CD14-positive monocyte (primary cell): Measurements from ENCODE around the gene BARX2. TPM values are rescaled to one million over a fixed set of nuclear protein-coding genes. Genes with fewer than 3 reads are reported as not detected.

Experiments used
- DNase-seq, 3 donors: peaks; one replicate each; pipeline ENCODE4 v3.0.0-alpha.2; 2011 to 2022
- H2AFZ ChIP-seq: 2 replicates; pipeline ENCODE4 v1.6.0; 2012; ENCODE audit warnings: mild to moderate bottlenecking, low read depth, low read length, inconsistent platforms; ENCODE audit not compliant: insufficient read depth, poor library complexity, severe bottlenecking
- H3K27ac ChIP-seq, 2 donors: 1 replicate in 1 of 2; 2 replicates in 1 of 2; pipeline ENCODE4 v1.5.1; 2012 to 2013; ENCODE audit warnings: low read length in 2 of 2, control low read depth in 1 of 2, inconsistent platforms in 1 of 2, low read depth in 1 of 2, mild to moderate bottlenecking in 1 of 2
- H3K27me3 ChIP-seq, 2 donors: one replicate each; pipeline versions ENCODE4 v1.6.0 to v1.6.1; 2011 to 2013; ENCODE audit warnings: low read length in 2 of 2; ENCODE audit not compliant: control insufficient read depth in 2 of 2, insufficient read depth in 2 of 2
- H3K36me3 ChIP-seq, 2 donors: replicated peaks in 1 of 2; 1 replicate in 1 of 2; 2 replicates in 1 of 2; pipeline versions ENCODE4 v1.5.1 to v1.6.1; 2012 to 2013; ENCODE audit warnings: low read length in 2 of 2, control low read depth in 1 of 2, inconsistent platforms in 1 of 2, mild to moderate bottlenecking in 1 of 2; ENCODE audit not compliant: insufficient read depth in 2 of 2, control insufficient read depth in 1 of 2
- H3K4me1 ChIP-seq, 2 donors: 1 replicate in 1 of 2; 2 replicates in 1 of 2; pipeline versions ENCODE4 v1.5.1 to v1.6.1; 2012 to 2013; ENCODE audit warnings: low read length in 2 of 2, control low read depth in 1 of 2, inconsistent platforms in 1 of 2, mild to moderate bottlenecking in 1 of 2, moderate library complexity in 1 of 2; ENCODE audit not compliant: insufficient read depth in 2 of 2, control insufficient read depth in 1 of 2
- H3K4me2 ChIP-seq: replicated peaks from 2 replicates; pipeline ENCODE3; 2012; ENCODE audit warnings: low read length, moderate library complexity, mild to moderate bottlenecking; ENCODE audit not compliant: poor library complexity, severe bottlenecking; ENCODE audit errors: extremely low read depth
- H3K4me3 ChIP-seq, 3 experiments: fragments of 200-600 bp in 1 of 3; sonication (generic) in 1 of 3; replicated peaks in 1 of 3; 1 replicate in 2 of 3; 2 replicates in 1 of 3; pipeline ENCODE4 v1.5.1; 2011 to 2013; ENCODE audit warnings: low read length in 3 of 3, mild to moderate bottlenecking in 3 of 3, control low read depth in 2 of 3, low read depth in 2 of 3, inconsistent platforms in 1 of 3, moderate library complexity in 1 of 3
- H3K79me2 ChIP-seq: 2 replicates; pipeline ENCODE4 v1.6.0; 2012; ENCODE audit warnings: mild to moderate bottlenecking, control low read depth, inconsistent platforms, low read length, moderate library complexity; ENCODE audit not compliant: insufficient read depth
- H3K9ac ChIP-seq: 2 replicates; pipeline ENCODE4 v1.6.0; 2017; ENCODE audit warnings: low read length, mild to moderate bottlenecking; ENCODE audit not compliant: insufficient read depth, poor library complexity, severe bottlenecking
- H3K9me3 ChIP-seq, 2 donors: replicated peaks in 1 of 2; 1 replicate in 1 of 2; 2 replicates in 1 of 2; pipeline versions ENCODE4 v1.5.1 to v1.6.1; 2012 to 2013; ENCODE audit warnings: low read length in 2 of 2, control low read depth in 1 of 2; ENCODE audit not compliant: control insufficient read depth in 1 of 2, insufficient read depth in 1 of 2
- H4K20me1 ChIP-seq: 2 replicates; pipeline ENCODE4 v1.6.0; 2012; ENCODE audit warnings: mild to moderate bottlenecking, low read length, control low read depth, moderate library complexity; ENCODE audit not compliant: insufficient read depth
- H3K27ac Mint-ChIP-seq, 7 donors: one replicate each; pipeline ENCODE4 v1.8.0; 2020; ENCODE audit warnings: mild to moderate bottlenecking in 7 of 7, mixed read lengths in 7 of 7, moderate library complexity in 6 of 7, inconsistent platforms in 2 of 7
- H3K27me3 Mint-ChIP-seq, 3 donors: one replicate each; pipeline ENCODE4 v1.8.0; 2021 to 2022; ENCODE audit warnings: low read depth in 3 of 3, mild to moderate bottlenecking in 3 of 3, mixed read lengths in 3 of 3, moderate library complexity in 3 of 3, inconsistent platforms in 1 of 3
- H3K36me3 Mint-ChIP-seq, 2 donors: one replicate each; pipeline ENCODE4 v1.8.0; 2020; ENCODE audit warnings: mixed read lengths in 2 of 2, inconsistent platforms in 1 of 2, mild to moderate bottlenecking in 1 of 2
- H3K4me1 Mint-ChIP-seq: one replicate; pipeline ENCODE4 v1.8.0; 2020; ENCODE audit warnings: mild to moderate bottlenecking, mixed read lengths
- H3K4me3 Mint-ChIP-seq, 2 donors: one replicate each; pipeline ENCODE4 v1.8.0; 2020; ENCODE audit warnings: mild to moderate bottlenecking in 2 of 2, mixed read lengths in 2 of 2, moderate library complexity in 1 of 2
- H3K9me3 Mint-ChIP-seq, 7 donors: one replicate each; pipeline ENCODE4 v1.8.0; 2020 to 2022; ENCODE audit warnings: mixed read lengths in 7 of 7, mild to moderate bottlenecking in 6 of 7, moderate library complexity in 6 of 7, inconsistent platforms in 2 of 7
- CTCF ChIP-seq: fragments of 200-600 bp; IDR thresholded peaks from one replicate; pipeline ENCODE4 v1.8.0; 2022; ENCODE audit warnings: antibody characterized with exemption, mild to moderate bottlenecking
- WGBS: methylation state at CpG from one replicate; pipeline ENCODE4 v1.1.5; 2013; ENCODE audit warnings: missing lambda C conversion rate; ENCODE audit not compliant: insufficient coverage; 5-methylcytosine and 5-hydroxymethylcytosine counted together
- intact Hi-C, 2 donors: fragments of 100-400 bp; cut with micrococcal nuclease; formaldehyde crosslinking; loops; one replicate each; pipeline versions ENCODE4 v1.15.0 to v1.15.1; 2023
- polyA plus RNA-seq, 3 donors: library from polyadenylated mRNA; depleted of rRNA in 1 of 3; unstranded in 2 of 3; stranded (reverse) in 1 of 3; fragments of 300-500 nt in 2 of 3; fragments of >200 nt in 1 of 3; fragmentation: Illumina TruSeq in 2 of 3; gene quantifications; 1 replicate in 2 of 3; 2 replicates in 1 of 3; pipeline ENCODE4 v1.2.3, GENCODE V29; 2012 to 2021

The BARX2 gene
- polyA plus RNA-seq, 3 donors = not detected

DNA sequence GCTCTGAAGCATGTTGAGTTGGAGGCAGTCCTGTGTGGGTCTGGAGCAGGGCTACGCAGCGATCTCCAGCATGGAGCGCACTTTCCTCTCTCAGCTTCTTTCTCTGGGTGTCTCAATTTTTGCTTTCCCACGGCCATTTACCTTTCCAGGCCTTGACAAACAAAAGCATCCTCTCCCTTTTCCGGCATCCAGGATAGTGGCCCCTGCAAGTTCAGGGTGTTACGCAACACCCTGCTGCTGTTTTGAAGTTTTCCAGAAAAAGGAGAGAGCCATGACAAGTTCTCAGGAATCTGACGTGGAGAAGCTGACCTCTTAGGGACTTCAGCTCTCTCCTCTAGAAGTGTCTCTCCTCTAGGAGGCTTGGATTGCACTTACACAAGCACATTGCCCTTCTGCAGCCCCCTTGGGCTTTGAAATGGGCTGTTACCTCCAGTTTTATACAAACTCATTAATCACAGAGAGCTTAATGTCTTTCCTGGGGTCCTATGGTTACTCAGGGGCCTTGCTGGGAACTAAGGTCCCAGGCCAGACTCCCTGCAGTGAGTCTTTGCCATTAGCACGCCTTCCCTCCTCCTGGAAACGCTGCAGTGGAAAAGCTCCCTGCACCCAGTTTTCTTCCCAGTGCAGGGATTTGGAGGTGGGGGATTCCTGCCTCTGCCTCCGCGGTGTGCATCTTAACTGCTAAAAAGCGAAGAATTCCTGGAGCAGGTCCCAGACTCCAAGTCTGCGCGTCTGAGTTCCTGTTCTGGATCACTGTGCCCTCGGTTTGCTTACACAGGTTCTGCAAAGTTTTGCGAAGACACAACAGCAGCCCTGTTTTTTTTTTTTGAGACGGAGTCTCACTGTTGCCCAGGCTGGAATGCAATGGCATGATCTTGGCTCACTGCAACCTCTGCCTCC, 80.4 kb downstream of the BARX2 start:
- Histone ChIP-seq H3K36me3 (no peaks in the 10 kb centered on the region), H3K9me3 (no peaks in the 10 kb centered on the region), H3K4me1 (no peaks in the 10 kb centered on the region), H3K9ac (no peak overlapping the region), H3K4me2 (no peak overlapping the region), H4K20me1 (no peaks in the 10 kb centered on the region), H3K79me2 (no peaks in the 10 kb centered on the region), H2AFZ (no peak overlapping the region), H3K4me3 (no peak overlapping the region), H3K27me3 (no peaks in the 10 kb centered on the region), H3K27ac (no peak overlapping the region)
- peaks cover 0 to 7% (median 2%) of the 10 kb centered on the region in 7 donors for H3K9me3 Mint-ChIP-seq
- H3K27me3 Mint-ChIP-seq = peaks cover 0 to 3% (median 0%) of the 10 kb centered on the region in 3 donors
- H3K36me3 Mint-ChIP-seq = no peaks in the 10 kb centered on the region
- H3K27ac Mint-ChIP-seq = no peak overlapping the region
- TF ChIP-seq CTCF = no peak
- no peaks in the 10 kb centered on the region for H3K4me1 Mint-ChIP-seq
- WGBS = 97% methylated on average over 13 of the region's 17 CpGs
- DNase-seq = no peak
- intact Hi-C loops = no loop called here
- H3K4me3 Mint-ChIP-seq = no peak overlapping the region

GRCh38 chr11:129457321-129457720, 81.7 kb downstream of the BARX2 start:
- intact Hi-C loops = no loop called here
- Histone ChIP-seq H3K4me2 (no peak overlapping the region), H3K79me2 (no peaks in the 10 kb centered on the region), H4K20me1 (no peaks in the 10 kb centered on the region), H3K9me3 (no peaks in the 10 kb centered on the region), H3K27me3 (no peaks in the 10 kb centered on the region), H3K4me1 (no peaks in the 10 kb centered on the region), H3K4me3 (no peak overlapping the region), H3K9ac (no peak overlapping the region), H3K36me3 (no peaks in the 10 kb centered on the region), H3K27ac (no peak overlapping the region), H2AFZ (no peak overlapping the region)
- no peak for DNase-seq
- Mint-ChIP-seq H3K4me3 (no peak overlapping the region), H3K36me3 (no peaks in the 10 kb centered on the region), H3K27ac (no peak overlapping the region), H3K9me3 (peaks cover 0 to 3% (median 2%) of the 10 kb centered on the region in 7 donors), H3K4me1 (no peaks in the 10 kb centered on the region), H3K27me3 (peaks cover 0 to 3% (median 0%) of the 10 kb centered on the region in 3 donors)
- 64% methylated on average over 2 of the region's 6 CpGs for WGBS
- no peak for TF ChIP-seq CTCF
